Activated naive CD4-positive, alpha-beta T cell treated with anti-CD3 and anti-CD28 coated beads, Interleukin-2, amount 50 U/mL, for 24 hours (primary cell): ENCODE results near the gene SLC7A5.
A peak's percentile ranks its signal among the peaks of the same experiment; 100 is the strongest.
"Not testable (repeated sequence)": the region's sequence is repeated elsewhere in the genome, so short reads cannot be mapped to it uniquely, and the experiment has no call there.

Experiments used
- H3K27ac Mint-ChIP-seq: one replicate; pipeline ENCODE4 v1.8.0; 2021; ENCODE audit warnings: mild to moderate bottlenecking, mixed read lengths
- H3K27me3 Mint-ChIP-seq: one replicate; pipeline ENCODE4 v1.8.0; 2021; ENCODE audit warnings: mixed read lengths
- H3K36me3 Mint-ChIP-seq: one replicate; pipeline ENCODE4 v1.8.0; 2021; ENCODE audit warnings: mixed read lengths
- H3K4me1 Mint-ChIP-seq: one replicate; pipeline ENCODE4 v1.8.0; 2021; ENCODE audit warnings: mixed read lengths
- H3K4me3 Mint-ChIP-seq: one replicate; pipeline ENCODE4 v1.8.0; 2021; ENCODE audit warnings: mild to moderate bottlenecking, mixed read lengths
- H3K9me3 Mint-ChIP-seq: one replicate; pipeline ENCODE4 v1.8.0; 2021; ENCODE audit warnings: mixed read lengths

SLC7A5 gene

DNA sequence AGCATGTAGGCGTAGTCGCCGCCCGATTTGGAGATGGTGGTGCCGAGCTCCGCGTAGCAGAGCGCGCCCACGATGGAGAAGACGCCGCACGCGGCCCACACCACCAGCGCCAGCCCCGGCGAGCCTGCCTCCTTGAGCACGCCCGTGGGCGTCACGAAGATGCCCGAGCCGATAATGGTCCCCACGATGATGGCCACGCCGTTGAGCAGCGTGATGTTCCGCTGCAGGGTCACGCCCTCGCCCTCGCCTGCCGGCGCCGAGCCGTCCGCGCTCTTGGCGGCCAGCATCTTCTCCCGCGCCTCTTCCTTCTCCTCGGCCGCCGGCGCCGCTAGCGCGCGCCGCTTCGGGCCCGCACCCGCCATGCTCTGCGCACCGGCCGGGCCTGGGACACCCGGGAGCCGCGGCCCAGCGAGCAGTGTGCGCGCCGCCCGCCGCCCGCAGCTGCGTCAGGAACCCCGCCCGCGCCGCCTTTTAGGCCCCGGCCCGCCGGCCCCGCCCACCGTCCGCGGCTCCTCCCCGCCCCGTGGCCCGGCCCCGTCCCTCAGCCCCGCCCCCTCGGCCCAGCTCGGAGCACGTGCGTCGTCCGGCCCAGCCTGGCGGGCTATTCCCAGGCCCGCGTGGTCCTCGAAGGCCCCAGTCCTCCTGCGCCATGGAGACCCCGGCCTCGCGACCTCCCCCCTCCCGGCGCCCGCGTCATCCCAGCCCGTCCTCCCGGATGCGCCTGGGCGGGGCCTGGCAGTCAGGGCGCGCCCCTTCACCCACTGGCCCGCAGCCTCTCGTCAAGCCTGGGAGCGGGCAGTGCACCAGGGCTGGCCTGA, at the start of gene SLC7A5:
Gene SLC7A5, minus strand, starts transcription at position 447 of the 818 bp plus-strand sequence. Its CDS starts 85 bp downstream, at position 362.
- H3K27me3 Mint-ChIP-seq, H3K9me3 Mint-ChIP-seq: not testable (repeated sequence)
- peak within 1 kb of the TSS; percentile 99 for H3K4me3 Mint-ChIP-seq
- peaks cover 28% of the 10 kb centered on the region for H3K36me3 Mint-ChIP-seq
- peak within 1 kb of the TSS; percentile 100 for H3K27ac Mint-ChIP-seq
- H3K4me1 Mint-ChIP-seq, result peaks cover 46% of the 10 kb centered on the region

DNA sequence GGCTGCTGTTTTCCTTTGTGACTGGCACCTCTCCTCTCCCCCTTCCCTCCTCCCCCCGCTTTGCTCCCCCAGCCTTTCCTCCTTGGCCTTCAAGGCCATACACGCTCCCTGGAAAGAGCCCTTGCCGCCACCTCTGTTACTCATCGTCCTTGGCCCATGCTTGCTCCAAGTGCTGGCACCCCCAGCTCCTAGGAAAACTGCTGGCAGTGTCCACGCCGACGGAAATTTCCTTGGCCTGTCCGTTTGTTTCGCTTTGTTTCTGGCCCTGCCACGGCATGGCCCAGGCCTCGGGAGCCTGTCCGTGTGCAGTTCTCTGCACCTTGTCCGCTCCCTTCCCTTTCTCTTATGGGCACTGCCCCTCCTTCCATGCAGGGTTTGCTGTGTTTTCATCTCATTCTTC, 49.0 kb upstream of the SLC7A5 start:
- no peaks in the 10 kb centered on the region for H3K27me3 Mint-ChIP-seq
- H3K27ac Mint-ChIP-seq, result no peak overlapping the region
- H3K36me3 Mint-ChIP-seq, result no peaks in the 10 kb centered on the region
- H3K4me1 Mint-ChIP-seq, result peaks cover 4% of the 10 kb centered on the region
- no peaks in the 10 kb centered on the region for H3K9me3 Mint-ChIP-seq
- no peak overlapping the region for H3K4me3 Mint-ChIP-seq

DNA sequence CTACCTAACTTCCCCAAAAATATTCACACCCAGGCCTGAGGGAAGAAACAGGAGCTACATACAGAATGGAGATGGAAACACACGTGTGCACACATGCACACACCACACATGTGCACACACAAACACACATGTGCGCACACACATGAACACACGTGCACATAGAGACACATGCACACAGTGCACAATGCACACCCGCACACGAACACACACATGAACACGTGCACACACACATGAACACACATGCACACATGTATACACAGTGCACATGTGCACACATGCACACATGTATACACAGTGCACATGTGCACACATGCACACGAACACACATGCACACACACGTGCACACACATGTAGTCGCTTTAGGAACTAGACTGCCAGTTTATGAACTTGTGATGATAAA, 48.2 kb upstream of the SLC7A5 start:
- Mint-ChIP-seq H3K4me3 (no peak overlapping the region), H3K27ac (no peak overlapping the region), H3K36me3 (no peaks in the 10 kb centered on the region), H3K4me1 (peaks cover 4% of the 10 kb centered on the region), H3K9me3 (no peaks in the 10 kb centered on the region), H3K27me3 (no peaks in the 10 kb centered on the region)

DNA sequence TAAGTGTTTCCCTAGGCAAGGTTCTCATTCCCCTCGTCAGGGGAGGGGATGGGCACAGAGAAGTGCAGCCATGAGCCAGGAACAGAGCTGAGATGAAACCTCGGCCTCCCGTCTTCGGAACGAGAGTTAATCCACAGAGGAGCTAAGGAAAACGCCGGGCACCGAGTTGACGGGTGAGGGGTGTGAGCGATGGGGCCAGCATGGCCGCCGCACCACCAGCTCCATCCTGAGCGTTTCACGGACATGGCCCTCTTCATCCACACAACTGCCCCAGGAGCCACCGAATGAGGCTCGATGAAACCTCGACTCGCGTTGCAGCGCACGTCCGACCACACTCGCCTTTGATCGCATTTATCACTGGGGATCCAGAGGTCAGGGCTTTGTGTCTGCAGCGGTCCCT, 45.5 kb upstream of the SLC7A5 start:
- Mint-ChIP-seq H3K27ac (no peak overlapping the region), H3K36me3 (no peaks in the 10 kb centered on the region), H3K4me3 (no peak overlapping the region), H3K9me3 (no peaks in the 10 kb centered on the region), H3K27me3 (no peaks in the 10 kb centered on the region), H3K4me1 (peaks cover 4% of the 10 kb centered on the region)

DNA sequence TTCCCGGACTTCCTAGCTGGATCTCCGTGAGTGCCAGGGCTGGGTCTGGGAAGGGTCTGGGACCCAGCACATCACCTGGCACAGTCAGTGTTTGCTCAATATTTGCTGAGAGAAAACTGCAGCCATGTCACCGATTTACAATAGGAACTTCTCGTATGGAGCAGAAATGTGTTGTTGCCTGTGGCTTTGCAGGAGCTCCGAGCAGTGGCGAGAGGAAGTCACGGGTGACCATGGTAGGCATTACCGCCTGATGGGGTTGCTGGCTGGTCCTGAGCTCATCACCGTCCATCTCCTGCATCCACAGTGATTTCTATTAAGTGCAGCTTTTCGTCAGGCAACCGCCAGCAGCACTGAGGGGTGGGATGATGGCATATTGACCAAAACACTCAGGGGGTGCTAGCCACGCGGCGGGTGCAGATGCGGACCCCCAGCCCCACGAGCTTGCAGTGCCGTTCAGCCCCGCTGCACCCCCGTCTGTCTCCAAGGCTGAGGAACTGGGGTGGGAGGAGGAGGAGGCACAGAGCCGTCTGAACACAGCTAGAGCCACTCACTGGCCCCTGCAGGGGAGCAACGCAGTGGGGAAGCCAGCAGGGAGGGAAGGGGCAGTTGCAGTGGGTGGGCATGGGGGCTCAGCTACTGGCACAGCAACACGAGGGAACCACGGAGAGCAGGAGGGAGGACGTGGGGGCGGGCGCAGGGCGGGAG, 44.9 kb upstream of the SLC7A5 start:
- not testable (repeated sequence) for H3K4me3 Mint-ChIP-seq, H3K36me3 Mint-ChIP-seq, H3K9me3 Mint-ChIP-seq, H3K27ac Mint-ChIP-seq, H3K4me1 Mint-ChIP-seq, H3K27me3 Mint-ChIP-seq

DNA sequence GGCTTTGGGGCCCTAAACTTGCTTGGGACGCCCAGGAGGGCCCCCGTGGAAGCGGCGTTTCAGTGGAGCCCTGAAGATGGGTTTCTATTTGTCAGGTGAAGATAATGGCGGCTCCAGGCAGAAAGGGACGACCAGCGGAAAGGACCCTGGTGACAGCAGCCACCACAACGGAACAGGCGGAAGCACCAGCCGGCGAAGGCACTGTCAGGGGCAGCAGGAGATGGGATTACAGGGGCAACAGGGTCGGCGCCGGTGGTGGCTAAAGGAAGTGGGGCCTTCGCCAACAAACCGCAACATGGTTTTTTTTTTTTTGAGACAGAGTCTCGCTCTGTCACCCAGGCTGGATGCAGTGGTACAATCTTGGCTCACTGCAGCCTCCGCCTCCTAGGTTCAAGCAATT, 43.4 kb upstream of the SLC7A5 start:
- H3K36me3 Mint-ChIP-seq, H3K27me3 Mint-ChIP-seq, H3K27ac Mint-ChIP-seq, H3K4me1 Mint-ChIP-seq, H3K4me3 Mint-ChIP-seq, H3K9me3 Mint-ChIP-seq: not testable (repeated sequence)

DNA sequence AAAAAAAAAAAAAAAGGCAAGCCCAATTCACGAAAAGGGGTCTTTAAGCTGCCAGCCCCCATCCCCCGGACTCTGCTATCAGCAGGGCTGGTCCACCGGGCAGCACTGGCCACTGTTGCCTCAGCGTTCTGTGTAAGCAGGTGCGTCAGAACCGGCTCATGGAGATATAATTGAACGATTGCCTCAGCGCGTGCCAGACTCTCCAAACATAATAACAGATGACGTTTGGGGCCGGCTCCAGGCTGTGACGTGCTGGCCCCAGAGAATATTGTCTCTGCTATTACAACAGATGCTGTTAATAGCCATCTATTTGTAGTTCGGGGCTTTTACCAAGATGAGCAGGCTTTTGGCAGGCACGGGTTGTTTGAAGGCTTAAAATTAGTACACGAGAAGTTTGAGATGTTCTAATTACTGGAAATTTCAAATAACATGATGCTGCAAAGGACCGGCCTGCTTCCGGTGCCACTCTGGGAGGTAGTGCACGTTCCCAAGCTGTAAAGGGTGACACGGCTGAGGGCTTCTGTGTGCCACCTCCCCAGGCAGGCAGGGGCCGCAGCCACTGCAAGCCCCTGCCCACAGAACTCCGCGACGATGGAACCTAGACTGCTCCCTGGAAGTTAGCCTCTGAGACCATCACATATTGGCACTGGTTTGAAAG, 41.9 kb upstream of the SLC7A5 start:
- H3K4me3 Mint-ChIP-seq, H3K27ac Mint-ChIP-seq, H3K4me1 Mint-ChIP-seq, H3K27me3 Mint-ChIP-seq, H3K9me3 Mint-ChIP-seq, H3K36me3 Mint-ChIP-seq: not testable (repeated sequence)

GRCh38 chr16:87909203-87909935, 40.1 kb upstream of the SLC7A5 start:
- not testable (repeated sequence) for H3K4me1 Mint-ChIP-seq, H3K9me3 Mint-ChIP-seq, H3K36me3 Mint-ChIP-seq, H3K27me3 Mint-ChIP-seq
- H3K27ac Mint-ChIP-seq, result peak overlapping the region; percentile 93
- peak overlapping the region; percentile 51 for H3K4me3 Mint-ChIP-seq

DNA sequence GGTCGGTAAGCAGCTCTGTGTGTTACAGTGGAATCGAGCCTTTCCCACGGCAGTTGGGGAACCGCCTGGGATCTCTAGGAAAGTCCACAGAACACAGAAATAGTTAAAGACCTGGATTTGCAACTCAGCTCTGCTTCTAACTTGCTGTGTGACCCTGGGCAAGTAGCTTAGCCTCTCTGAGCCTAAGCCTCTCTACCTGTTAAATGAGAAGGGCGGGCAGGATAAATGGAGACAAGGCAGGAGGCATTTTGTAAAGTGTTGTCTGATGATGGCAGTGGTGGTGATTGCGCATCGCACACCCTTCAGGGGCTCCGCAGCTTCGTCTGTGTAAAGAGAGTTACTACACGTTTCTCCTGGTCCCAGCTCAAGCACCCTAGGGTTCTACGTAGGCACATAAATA, 38.8 kb upstream of the SLC7A5 start:
- peaks cover 16% of the 10 kb centered on the region for H3K4me1 Mint-ChIP-seq
- not testable (repeated sequence) for H3K27ac Mint-ChIP-seq, H3K36me3 Mint-ChIP-seq, H3K4me3 Mint-ChIP-seq, H3K9me3 Mint-ChIP-seq, H3K27me3 Mint-ChIP-seq

DNA sequence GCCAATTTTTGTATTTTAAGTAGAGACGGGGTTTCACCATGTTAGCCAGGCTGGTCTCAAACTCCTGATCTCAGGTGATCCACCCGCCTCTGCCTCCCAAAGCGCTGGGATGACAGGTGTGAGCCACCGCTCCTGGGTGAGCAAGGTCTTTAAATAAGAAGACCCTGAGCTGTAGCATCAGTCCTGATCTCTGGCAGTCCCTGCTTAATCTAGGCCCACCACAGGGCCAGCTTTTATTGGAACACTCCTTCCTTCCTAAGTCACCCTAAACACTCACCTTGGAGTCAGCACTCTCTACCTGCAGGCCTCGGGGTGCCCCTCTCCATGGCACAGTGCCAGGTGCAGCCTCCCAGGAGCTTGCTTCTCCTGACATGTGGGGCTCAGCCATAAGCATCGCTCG, 36.2 kb upstream of the SLC7A5 start:
- H3K27me3 Mint-ChIP-seq, H3K36me3 Mint-ChIP-seq, H3K4me3 Mint-ChIP-seq, H3K9me3 Mint-ChIP-seq, H3K27ac Mint-ChIP-seq: not testable (repeated sequence)
- peaks cover 16% of the 10 kb centered on the region for H3K4me1 Mint-ChIP-seq

- not testable (repeated sequence) for H3K4me3 Mint-ChIP-seq, H3K27me3 Mint-ChIP-seq, H3K9me3 Mint-ChIP-seq, H3K27ac Mint-ChIP-seq, H3K36me3 Mint-ChIP-seq
- H3K4me1 Mint-ChIP-seq, result peaks cover 16% of the 10 kb centered on the region
Measured at GRCh38 chr16:87904963-87905362, 35.7 kb upstream of the SLC7A5 start.

DNA sequence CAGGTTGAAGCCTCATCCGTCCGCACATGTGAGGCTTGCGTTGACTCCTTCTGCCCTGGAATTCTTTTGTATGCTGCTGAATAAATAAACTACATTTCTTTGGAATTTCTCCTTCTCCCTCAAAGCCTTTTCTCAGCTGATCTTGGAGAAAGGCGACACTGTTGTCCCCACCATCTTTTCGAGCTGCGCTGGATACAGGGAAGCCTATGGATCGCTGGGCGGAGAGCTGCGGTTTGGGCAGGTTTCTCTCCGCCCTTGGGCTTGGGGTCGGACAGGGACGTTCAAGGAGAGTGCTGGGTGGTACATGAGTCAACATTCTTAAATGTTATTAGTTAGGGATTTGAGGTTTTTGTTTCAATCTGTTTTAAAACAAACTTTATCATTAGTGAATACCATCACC, 31.2 kb upstream of the SLC7A5 start:
- H3K36me3 Mint-ChIP-seq, H3K9me3 Mint-ChIP-seq, H3K27me3 Mint-ChIP-seq, H3K27ac Mint-ChIP-seq, H3K4me3 Mint-ChIP-seq: not testable (repeated sequence)
- peaks cover 38% of the 10 kb centered on the region for H3K4me1 Mint-ChIP-seq

DNA sequence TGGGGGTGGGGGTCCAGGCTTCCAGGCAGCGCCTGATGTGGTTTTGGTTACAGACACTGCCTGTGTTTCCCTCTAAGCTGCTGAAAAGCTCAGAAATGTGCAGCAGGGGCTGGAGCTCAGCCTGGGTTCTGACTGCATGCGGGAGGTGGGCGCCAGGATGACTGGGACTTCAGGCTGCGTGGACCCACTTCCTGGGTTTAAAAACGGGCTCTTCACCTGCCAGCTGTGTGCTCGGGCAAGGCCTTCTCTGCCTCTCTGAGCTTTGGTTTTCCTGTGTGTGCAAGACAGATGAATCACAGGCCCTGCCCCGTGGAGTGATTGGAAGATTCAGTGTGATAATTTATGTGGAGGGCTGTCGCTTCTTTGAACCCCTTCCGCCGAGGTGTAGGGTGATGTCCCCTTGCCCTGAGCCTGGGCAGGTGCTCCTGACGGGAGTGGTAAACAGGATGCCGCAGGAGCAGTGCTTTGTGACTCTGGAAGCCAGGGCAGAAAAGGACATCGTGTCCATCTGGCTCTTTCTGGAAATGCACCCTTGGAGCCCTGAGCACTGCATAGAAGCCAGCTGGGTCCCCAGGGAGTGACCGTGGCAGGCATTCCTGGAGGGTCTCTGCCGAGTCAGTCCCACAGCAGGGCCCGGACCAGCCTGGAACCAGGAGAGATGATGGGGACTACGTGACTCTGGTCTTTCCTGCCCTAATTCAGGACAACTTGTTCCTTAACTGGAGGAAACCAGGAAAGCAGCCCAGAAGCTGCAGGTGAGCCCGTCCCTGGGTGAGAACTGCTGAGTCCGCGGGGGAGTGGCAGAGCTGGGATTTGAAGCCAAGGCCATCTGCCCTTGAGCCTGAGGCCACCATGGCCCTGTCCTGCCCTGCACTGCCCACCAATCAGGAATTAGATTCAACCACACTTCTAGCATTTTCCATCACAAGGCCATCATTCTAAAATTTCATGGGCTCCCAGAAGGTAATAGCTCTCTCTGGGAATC, 28.5 kb upstream of the SLC7A5 start:
- H3K4me1 Mint-ChIP-seq, result peaks cover 48% of the 10 kb centered on the region

GRCh38 chr16:87896924-87897520, 27.7 kb upstream of the SLC7A5 start:
- not testable (repeated sequence) for H3K9me3 Mint-ChIP-seq, H3K36me3 Mint-ChIP-seq, H3K27me3 Mint-ChIP-seq
- Mint-ChIP-seq H3K27ac (peak overlapping the region; percentile 99), H3K4me1 (peaks cover 48% of the 10 kb centered on the region), H3K4me3 (peak overlapping the region; percentile 82)

More for the DNA sequence above, 28.5 kb upstream of the SLC7A5 start:
- Mint-ChIP-seq H3K27me3 (no peaks in the 10 kb centered on the region), H3K27ac (peak overlapping the region; percentile 99), H3K9me3 (no peaks in the 10 kb centered on the region), H3K36me3 (no peaks in the 10 kb centered on the region), H3K4me3 (peak overlapping the region; percentile 82)
